ENCODE data around the gene OR4A47.
"Not testable (repeated sequence)": the region's sequence is repeated elsewhere in the genome, so short reads cannot be mapped to it uniquely, and the experiment has no call there.

DNA sequence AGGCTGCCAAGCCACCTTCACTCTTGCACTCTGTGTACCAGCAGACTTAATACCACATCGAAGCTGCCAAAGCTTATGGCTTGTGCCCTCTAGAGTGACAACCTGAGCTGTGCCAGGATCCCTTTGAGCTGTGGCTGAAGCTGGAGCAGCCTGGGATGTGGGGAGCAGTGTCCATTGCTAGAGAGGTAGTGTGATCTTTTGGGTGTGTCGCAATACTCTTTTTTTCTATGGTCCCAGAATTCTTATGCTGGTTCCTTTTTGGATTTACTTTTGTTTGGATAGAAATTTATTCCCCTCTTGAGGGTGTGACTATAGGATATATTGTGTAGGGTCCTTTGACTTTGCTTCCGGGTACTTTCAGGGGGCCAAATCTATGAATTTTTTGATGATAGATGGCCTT lies 32.7 kb upstream of the OR4A47 start:
- TF ChIP-seq SMC3 (IDR thresholded peaks at IDR 0.05; ENCODE audit: low read depth, low read length); POLR2A (IDR thresholded peaks at IDR 0.05; ENCODE audit: low read depth, low read length); MXI1 (IDR thresholded peaks at IDR 0.05; ENCODE audit: borderline replicate concordance, low read depth, low read length); CHD1 (IDR thresholded peaks at IDR 0.05; ENCODE audit: low read depth, low read length); NFE2L2 (IDR thresholded peaks at IDR 0.05; ENCODE audit: low read depth, low read length); RFX5 (IDR thresholded peaks at IDR 0.05; ENCODE audit: low read depth, low read length): not testable (repeated sequence)
- TF ChIP-seq, protein P1, sequence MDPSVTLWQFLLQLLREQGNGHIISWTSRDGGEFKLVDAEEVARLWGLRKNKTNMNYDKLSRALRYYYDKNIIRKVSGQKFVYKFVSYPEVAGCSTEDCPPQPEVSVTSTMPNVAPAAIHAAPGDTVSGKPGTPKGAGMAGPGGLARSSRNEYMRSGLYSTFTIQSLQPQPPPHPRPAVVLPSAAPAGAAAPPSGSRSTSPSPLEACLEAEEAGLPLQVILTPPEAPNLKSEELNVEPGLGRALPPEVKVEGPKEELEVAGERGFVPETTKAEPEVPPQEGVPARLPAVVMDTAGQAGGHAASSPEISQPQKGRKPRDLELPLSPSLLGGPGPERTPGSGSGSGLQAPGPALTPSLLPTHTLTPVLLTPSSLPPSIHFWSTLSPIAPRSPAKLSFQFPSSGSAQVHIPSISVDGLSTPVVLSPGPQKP (IDR thresholded peaks at IDR 0.05; ENCODE audit: borderline replicate concordance, low read depth, low read length), result not testable (repeated sequence)
- TF ChIP-seq, protein P2, sequence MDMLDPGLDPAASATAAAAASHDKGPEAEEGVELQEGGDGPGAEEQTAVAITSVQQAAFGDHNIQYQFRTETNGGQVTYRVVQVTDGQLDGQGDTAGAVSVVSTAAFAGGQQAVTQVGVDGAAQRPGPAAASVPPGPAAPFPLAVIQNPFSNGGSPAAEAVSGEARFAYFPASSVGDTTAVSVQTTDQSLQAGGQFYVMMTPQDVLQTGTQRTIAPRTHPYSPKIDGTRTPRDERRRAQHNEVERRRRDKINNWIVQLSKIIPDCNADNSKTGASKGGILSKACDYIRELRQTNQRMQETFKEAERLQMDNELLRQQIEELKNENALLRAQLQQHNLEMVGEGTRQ (IDR thresholded peaks at IDR 0.05; ENCODE audit: low read depth, low read length), result not testable (repeated sequence)
- TF ChIP-seq, protein P3, sequence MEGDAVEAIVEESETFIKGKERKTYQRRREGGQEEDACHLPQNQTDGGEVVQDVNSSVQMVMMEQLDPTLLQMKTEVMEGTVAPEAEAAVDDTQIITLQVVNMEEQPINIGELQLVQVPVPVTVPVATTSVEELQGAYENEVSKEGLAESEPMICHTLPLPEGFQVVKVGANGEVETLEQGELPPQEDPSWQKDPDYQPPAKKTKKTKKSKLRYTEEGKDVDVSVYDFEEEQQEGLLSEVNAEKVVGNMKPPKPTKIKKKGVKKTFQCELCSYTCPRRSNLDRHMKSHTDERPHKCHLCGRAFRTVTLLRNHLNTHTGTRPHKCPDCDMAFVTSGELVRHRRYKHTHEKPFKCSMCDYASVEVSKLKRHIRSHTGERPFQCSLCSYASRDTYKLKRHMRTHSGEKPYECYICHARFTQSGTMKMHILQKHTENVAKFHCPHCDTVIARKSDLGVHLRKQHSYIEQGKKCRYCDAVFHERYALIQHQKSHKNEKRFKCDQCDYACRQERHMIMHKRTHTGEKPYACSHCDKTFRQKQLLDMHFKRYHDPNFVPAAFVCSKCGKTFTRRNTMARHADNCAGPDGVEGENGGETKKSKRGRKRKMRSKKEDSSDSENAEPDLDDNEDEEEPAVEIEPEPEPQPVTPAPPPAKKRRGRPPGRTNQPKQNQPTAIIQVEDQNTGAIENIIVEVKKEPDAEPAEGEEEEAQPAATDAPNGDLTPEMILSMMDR (conservative IDR thresholded peaks at IDR 0.05; ENCODE audit: low read depth, low read length), result not testable (repeated sequence)
